Breast epithelium (tissue), 3 donors: ENCODE data around the gene GPR21.

ENCODE experiments used
- CTCF ChIP-seq, 3 donors: fragments of 450-650 bp; IDR thresholded peaks; one replicate each; pipeline ENCODE4 v1.5.1; 2016 to 2017; ENCODE audit warnings: antibody characterized with exemption in 3 of 3, mild to moderate bottlenecking in 3 of 3, moderate library complexity in 3 of 3
- POLR2A ChIP-seq: fragments of 450-650 bp; IDR thresholded peaks from one replicate; pipeline ENCODE4 v1.6.1; 2016; ENCODE audit warnings: antibody characterized with exemption, mild to moderate bottlenecking, moderate library complexity

GRCh38 chr9:123049589-123050222, 16.2 kb downstream of the GPR21 start:
- no peak for TF ChIP-seq CTCF (IDR thresholded peaks at IDR 0.05)
- TF ChIP-seq POLR2A: no peak
